CD4-positive, alpha-beta T cell treated with Interleukin-6 for 4 hours (primary cell): ENCODE results near the gene FAM222A.

Experiments used
- DNase-seq: peaks from one replicate; pipeline ENCODE4 v3.0.0-alpha.2; 2020; ENCODE audit warnings: mixed read lengths

FAM222A gene

DNA sequence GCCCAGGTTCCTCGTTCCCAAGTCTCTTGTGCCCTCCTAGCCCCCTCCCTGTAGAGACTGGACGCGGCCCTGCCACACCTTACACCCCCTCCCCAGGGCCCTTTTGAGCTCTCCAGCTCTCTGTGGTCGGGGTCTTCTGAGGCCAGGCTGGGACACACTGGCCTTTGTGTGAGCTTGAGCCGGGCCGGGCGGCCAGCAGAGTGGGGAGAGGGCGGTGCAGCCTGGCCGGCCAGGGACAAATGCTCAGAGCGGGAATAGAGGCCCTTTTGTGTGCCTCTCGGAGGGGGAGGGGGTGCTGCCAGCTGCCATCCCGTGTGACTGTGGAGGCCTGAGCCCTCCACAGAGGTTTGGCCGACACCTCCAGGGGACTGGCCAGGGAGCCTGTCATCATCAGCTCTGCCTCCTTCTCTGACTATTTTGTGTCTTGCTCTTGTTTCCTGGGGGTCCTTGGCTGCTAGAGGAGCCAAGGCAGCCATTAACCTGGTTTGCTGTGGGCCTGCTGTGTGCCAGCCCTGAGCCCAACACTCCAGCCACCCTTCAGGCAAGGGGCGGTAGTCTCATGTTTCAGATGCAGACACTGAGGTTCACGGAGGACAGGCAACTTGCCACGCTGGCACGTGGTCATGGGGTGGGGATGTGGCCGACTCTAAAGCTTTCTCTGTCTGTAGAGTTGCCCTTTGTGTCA, 13.6 kb downstream of the FAM222A start:
- DNase-seq, result no peak

GRCh38 chr12:109727746-109728726, 14.4 kb downstream of the FAM222A start:
- no peak for DNase-seq

GRCh38 chr12:109728921-109729320, 15.3 kb downstream of the FAM222A start:
- no peak for DNase-seq

GRCh38 chr12:109729371-109729781, 15.8 kb downstream of the FAM222A start:
- DNase-seq, result no peak

DNA sequence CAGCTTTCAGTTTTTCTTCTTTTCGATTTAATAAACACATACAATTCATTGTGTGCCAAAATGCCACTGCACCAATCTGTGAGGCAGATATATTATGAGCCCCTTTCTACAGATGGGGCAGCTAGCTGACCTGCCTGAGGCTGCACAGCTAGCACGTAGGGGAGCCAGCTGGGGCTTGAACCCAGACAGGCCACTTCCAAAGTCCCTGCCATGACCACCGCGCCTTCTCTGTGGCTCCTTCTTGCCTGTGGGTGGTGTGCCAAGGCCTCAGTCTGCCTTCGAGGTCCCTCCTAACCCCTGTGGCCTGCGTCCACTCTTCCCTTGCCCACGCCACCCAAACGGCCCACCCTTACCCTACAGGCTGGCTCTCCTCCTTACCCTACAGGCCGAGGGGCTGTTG, 16.2 kb downstream of the FAM222A start:
- DNase-seq, result no peak

DNA sequence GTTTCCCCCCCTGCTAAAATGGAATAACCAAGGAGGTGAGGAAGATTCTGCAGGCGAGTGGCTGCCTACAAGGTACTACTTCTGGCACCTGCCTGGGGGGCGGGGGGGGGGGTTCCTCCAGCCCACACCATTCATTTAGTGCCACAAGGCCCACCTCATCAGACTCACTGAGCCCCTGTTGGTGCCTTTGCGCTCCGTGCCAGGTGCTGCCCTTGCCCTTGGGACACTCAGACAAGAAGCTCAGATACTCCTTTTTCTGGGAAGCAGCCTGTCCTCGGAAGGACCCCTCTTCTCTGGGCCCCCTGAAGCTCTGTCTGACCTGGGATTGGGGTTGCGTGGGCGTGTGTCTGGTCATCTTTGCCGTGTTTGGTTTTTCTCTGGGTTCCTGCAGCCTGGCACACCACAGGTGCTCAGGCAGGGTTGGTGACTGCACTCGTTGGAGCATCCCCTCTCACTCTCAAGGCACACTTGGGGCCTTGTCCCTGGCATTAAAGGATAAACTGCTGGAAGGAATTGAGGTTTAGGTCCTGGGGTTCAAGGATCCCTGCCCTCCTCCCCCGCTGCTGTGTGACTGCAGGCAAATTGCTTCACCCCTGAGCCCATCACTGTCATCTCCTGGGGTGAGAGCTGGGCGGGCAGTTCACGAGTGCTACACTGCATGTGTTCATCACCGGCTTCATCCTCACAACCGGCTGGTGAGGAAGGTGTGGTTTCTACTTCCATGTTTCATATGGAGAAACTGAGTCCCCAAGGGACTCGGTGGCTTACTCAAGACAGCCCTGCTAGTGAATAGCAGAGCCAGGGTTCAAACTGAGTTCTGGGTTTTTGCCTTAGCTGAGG, 16.9 kb downstream of the FAM222A start:
- DNase-seq, result no peak

DNA sequence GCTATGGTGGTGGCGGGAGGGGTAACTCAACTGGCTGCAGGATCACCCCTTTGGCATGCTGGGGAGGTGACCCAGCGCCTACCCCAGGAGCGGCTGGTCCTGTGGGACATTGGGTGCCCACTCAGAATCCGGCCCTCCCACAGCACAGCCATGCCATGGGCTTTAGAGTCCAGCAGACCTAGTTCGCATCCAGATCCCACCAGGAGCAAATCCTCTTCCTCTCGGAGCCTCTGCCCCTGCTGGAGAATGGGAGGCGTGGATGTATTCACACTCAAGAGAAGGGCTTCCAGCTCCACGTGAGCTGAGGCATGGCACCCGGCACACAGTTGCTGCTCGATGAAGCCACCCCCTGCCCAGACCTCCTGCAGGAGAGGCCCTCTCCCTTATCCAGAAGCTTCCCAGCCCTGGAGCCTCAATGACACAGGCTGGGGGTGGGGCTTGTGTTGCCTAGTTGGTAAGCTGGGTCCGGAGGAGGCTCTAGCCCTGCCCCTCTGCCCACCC, 17.7 kb downstream of the FAM222A start:
- no peak for DNase-seq

DNA sequence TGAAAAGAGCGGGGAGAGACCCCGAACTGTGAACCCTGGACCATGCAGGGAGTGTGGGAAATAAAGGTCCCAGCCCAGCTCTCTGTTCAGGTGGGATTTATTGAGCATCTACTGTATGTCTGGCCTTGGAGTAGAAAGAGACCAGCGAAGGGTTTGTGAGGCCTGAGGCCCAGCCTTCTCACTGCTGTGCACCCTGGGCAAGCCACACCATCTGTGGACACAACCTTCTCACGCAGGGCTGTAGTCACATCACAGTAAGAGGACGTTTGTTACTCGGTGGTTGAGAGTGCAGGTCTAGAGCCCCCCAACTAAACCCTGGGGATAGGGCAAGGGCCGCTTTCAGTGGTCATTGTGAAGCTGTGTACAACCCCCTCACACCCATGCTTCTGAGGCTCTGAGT, 18.2 kb downstream of the FAM222A start:
- DNase-seq, result no peak

DNA sequence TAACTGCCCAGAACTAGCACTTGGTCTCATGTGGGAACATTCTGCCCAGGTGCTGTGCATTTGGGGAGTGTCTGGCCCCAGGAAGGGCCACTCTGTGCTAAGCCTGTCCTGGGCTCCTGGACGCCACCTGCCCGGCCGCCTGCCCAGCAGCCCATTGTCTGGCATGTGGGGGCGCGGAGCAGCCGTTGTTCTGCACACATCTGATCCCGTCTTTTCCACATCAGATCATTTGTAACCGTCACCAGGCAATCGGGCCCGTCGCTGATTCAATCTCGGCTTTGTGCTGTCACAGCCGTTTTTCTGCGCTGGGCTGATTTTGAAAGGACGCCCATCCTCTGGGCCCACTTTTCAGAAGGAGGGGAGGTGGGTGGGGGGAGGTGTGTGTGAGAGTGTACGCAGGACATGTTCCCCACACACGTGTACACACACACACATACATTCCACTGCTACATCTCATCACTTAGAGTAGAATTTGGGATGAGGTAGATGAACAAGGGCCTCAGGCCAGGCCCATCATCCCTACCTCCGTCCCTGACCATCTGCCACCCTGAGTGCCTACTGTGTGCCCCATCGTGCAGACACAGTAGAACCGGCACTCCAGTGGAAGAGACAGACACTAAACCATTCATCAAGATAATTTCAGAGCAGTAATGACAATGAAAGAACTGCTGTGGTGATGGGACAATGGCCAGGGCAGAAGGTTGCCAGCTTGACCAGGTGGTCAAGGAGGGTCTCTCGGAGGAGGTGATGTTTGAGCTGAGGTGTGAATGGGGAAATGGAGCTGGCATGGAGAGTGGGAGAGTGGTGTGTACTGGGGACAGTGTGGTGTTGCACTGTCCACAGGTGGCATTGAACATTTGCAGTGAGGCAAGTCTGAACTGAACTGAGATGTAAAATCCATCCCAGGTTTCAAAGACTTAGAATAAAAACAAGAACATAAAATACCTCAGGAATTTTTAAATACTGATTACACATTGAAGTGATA, 19.0 kb downstream of the FAM222A start:
- no peak for DNase-seq

DNA sequence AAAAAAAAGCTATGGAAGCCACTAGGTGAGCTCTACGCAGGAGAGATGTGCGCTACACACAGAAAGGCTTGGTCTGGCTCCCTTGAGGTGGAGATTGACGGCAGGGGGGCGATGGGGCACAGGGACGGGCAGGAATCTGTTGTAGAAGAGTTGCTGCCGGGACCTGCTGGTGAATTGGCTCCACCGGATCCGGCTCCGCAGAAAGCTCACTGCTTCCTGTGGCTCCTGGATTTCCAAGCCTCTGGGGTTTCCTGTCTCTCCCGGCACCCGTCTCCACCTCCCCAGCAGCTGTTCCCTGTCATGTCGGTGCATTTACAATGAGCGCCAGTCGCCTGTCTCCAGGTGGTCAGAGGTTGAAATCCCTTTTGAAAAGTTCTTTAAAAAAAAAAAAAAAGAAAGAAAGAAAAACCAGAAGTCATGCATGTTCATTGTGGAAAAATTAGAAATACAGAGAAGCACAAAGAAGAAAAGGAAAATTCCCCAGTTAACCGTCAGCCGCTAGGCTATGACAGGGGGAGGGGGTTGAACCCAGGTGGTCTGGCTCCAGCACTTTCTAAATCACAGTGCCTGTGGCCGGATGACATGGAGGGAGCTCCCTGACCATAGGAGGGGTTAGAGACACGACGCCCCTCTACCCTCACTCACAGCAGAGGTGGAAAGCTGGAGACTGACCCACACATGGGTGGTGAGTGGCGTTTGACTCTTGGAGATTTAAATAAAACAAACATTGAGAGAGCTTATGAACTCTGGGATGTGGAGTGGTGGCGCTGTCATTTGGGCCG, 20.8 kb downstream of the FAM222A start:
- DNase-seq, result no peak

- no peak for DNase-seq
Measured at GRCh38 chr12:109735051-109735521, 21.5 kb downstream of the FAM222A start.

- no peak for DNase-seq
Measured at GRCh38 chr12:109735825-109736551, 22.4 kb downstream of the FAM222A start.

DNA sequence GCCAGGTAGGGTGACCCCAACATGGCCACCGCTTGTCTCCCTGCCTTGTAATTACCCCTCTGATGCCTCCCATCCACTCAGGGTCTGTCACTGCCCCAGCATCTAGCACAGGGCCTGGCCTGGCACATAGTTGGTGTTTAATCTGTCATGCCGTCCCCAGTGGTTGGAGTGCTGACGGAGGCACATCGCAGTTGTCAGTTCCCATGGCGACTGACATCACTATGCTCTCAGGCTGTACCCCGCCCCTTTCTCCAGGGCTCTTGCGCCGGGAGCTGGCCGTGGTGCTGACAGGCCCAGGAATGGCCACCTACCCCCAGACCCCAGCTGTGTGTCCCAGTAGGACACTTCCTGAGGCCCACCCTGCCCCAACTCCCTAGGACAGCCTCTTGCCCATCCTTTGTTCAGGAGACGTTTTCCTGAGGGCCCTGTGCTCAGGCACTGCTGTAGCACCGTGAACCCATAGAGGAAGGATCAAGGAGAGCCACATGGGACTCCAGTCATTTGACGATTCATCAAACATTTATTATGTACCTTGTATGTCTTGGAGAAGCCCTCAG, 23.0 kb downstream of the FAM222A start:
- no peak for DNase-seq

- DNase-seq, result no peak
Measured at GRCh38 chr12:109737126-109737525, 23.5 kb downstream of the FAM222A start.

- DNase-seq, result no peak
Measured at GRCh38 chr12:109737631-109738030, 24.0 kb downstream of the FAM222A start.

DNA sequence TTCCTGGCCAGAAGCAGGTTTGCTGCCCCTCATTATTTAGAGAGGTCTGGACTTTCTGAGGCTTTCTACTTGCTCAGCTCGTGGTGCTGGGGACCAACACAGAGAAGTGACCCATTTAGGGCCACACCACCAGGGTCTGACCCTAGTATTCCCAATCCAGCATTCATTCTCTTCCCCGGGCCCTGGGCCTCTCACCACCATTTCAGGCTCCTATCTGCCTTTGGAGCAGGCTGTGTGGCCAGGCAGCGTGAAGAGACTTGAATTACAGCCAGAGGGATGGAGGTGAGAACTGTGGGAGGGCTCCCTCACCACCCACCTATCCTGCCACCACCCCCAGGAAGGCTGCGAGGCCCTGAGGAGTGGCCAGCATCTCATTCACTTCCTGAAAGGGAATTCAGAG, 24.6 kb downstream of the FAM222A start:
- no peak for DNase-seq

GRCh38 chr12:109738878-109739665, 25.4 kb downstream of the FAM222A start:
- no peak for DNase-seq
